ENCODE measurements around the gene NACC2. TPM values are rescaled to one million over a fixed set of nuclear protein-coding genes. Genes with fewer than 3 reads are reported as not detected.

The NACC2 gene
- total and polyA plus RNA-seq, 2 donors (not counting 3 experiments of a cell fraction or from before 2014, with no cell fraction given) = 15.8 to 27.1 TPM

DNA sequence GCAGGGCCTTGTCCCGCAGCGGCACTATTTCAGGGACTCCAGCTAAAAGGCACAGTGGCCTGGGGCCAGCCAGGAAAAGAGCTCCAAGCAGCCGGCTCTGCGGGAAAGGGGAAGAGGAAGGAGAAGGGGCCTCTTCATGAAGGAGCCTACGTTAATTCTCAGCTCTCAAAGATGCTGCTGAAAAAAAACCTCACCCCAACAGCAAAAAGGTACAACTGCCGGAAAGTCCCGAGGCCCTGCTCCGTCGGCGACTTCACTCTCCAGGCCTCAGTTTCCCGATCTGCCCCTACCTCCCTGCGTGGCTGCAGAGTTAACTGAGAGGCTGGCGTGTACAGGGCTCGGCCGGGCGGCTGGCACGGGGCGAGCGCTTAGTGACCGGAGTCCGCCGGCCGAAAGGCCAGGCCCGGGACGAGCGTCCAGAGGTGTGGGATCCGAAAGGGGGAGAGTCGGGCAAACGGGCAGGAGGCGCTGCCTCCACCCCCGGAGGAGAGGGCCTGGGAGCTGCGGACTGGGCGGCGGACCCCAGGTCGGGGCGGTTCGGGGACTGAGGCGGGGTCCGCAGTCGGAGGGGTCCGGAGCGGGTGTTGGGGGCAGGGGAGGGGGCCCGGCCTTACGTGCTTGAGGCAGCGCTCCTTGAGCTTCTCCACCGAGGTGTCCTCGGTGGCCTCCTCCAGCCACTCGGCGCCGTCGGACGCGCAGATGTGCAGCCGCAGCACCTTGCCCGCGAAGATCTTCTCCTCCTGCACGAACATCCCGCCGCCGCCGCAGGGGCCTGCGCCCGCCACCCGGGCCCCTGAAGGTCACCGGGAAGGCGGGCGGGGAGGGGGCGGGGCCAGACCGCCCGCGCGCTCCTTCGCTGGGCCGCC lies 134.4 kb downstream of the NACC2 start:
- Histone ChIP-seq H3K4me3 (replicated peaks in 1 of 3; ENCODE audit: insufficient read depth in 1 of 3, low read depth in 1 of 3, low read length in 3 of 3) (peak overlapping the region; percentile 71 to 97 (median 78)), H3K9me1 (replicated peaks; ENCODE audit: control insufficient read depth, extremely low read depth, insufficient read depth, low read length) (no peaks in the 10 kb centered on the region), H3K27ac (ENCODE audit: insufficient read depth, low read depth, low read length) (no peak overlapping the region), H2AFZ (ENCODE audit: low read depth, low read length) (peak overlapping the region; percentile 80), H3K4me2 (ENCODE audit: insufficient read depth, low read length) (peak overlapping the region; percentile 83), H3K9me3 (replicated peaks; ENCODE audit: control insufficient read depth, insufficient read depth, low read length) (no peaks in the 10 kb centered on the region), H3K4me1 (ENCODE audit: control insufficient read depth, extremely low read depth, insufficient read depth, low read length) (peaks cover 8% of the 10 kb centered on the region), H4K20me1 (replicated peaks; ENCODE audit: control insufficient read depth, extremely low read depth, insufficient read depth, low read length) (no peaks in the 10 kb centered on the region), H3K36me3 (ENCODE audit: control insufficient read depth in 2 of 2, extremely low read depth in 1 of 2, insufficient read depth in 2 of 2, low read length in 2 of 2) (no peaks in the 10 kb centered on the region), H3K27me3 (ENCODE audit: control insufficient read depth in 2 of 2, insufficient read depth in 2 of 2, low read length in 2 of 2) (no peaks in the 10 kb centered on the region), H3K9ac (replicated peaks; ENCODE audit: extremely low read depth, insufficient read depth, low read length) (peak overlapping the region; percentile 55), H3K79me2 (ENCODE audit: control insufficient read depth, insufficient read depth, low read length) (peaks cover 22% of the 10 kb centered on the region)
- FAIRE-seq (peak; percentile 18), DNase-seq (ENCODE audit: low read depth, low spot score) (peak; percentile 29)
- BruUV-seq (replicated peaks) = TSS peak; percentile 26
- intact Hi-C loops (cut with micrococcal nuclease) (loop anchor here (2.0 to 10.0 kb wide), 6 partner anchors 54 to 358 kb away; partner anchors contain the start of gene CAMSAP1), dilution Hi-C loops (cut with MboI; ENCODE audit: extremely low pct_ligation_motif_present, low sequenced_read_pairs) (no loop called here)
- POLR2A ChIA-PET = no interaction called here
- CTCF ChIA-PET = interaction anchor here (0.9 to 2.8 kb wide), 17 partner anchors 9 to 242 kb away, joined by 3 to 20 read pairs (median 4); partner anchors contain the start of gene NACC2
- no peak for TF ChIP-seq EZH2 (IDR thresholded peaks at IDR 0.05; ENCODE audit: borderline replicate concordance, low read depth, low read length, severe bottlenecking)
- TF ChIP-seq MAX (IDR thresholded peaks at IDR 0.05; ENCODE audit: insufficient read depth, insufficient read length) = no peak
- TF ChIP-seq FOS (IDR thresholded peaks at IDR 0.05; ENCODE audit: borderline replicate concordance, insufficient read depth, low read length) = no peak
- TF ChIP-seq JUN (IDR thresholded peaks at IDR 0.05; ENCODE audit: borderline replicate concordance, insufficient read depth, insufficient read length, low read depth) = no peak
- TF ChIP-seq MYC (IDR thresholded peaks at IDR 0.05; ENCODE audit: low read depth, low read length) = no peak
- TF ChIP-seq POLR2AphosphoS5 (IDR thresholded peaks at IDR 0.05; ENCODE audit: insufficient read depth, low read depth, low read length) = no peak
- no peak for TF ChIP-seq POLR2A (IDR thresholded peaks at IDR 0.05; ENCODE audit: low read depth, low read length)
- no peak for TF ChIP-seq GATA2 (IDR thresholded peaks at IDR 0.05; ENCODE audit: insufficient read depth, insufficient read length, low read depth, low read length)
- no peak for TF ChIP-seq CTCF (IDR thresholded peaks at IDR 0.05; ENCODE audit: extremely low read depth in 1 of 2, insufficient read depth in 1 of 2, low read depth in 1 of 2, low read length in 2 of 2)
